Psoas muscle (tissue), 8 donors: ENCODE data around the gene EXD2. TPM values are rescaled to one million over a fixed set of nuclear protein-coding genes. Genes with fewer than 3 reads are reported as not detected.
A peak's percentile ranks its signal among the peaks of the same experiment; 100 is the strongest.
"Not testable (repeated sequence)": the region's sequence is repeated elsewhere in the genome, so short reads cannot be mapped to it uniquely, and the experiment has no call there.

Source experiments
- ATAC-seq, 4 donors: fragments of 200-7000 bp; cut with Tn5 transposase; one replicate each; pipeline ENCODE4 v1.9.1; 2020; ENCODE audit warnings: moderate library complexity in 3 of 4, mild to moderate bottlenecking in 2 of 4
- DNase-seq, 2 donors: peaks; one replicate each; pipeline ENCODE4 v3.0.0-alpha.2; 2020
- H3K27ac ChIP-seq: fragments of 200-600 bp; one replicate; pipeline ENCODE4 v1.8.0; 2022
- H3K27me3 ChIP-seq, 3 donors: fragments of 200-600 bp in 1 of 3; one replicate each; pipeline versions ENCODE4 v1.6.1 to v1.8.0; 2013 to 2022; ENCODE audit warnings: low read length in 2 of 3, mild to moderate bottlenecking in 2 of 3, moderate library complexity in 1 of 3; ENCODE audit not compliant: insufficient read depth in 3 of 3
- H3K36me3 ChIP-seq, 2 donors: fragments of 200-600 bp in 1 of 2; one replicate each; pipeline versions ENCODE4 v1.6.1 to v1.8.0; 2013 to 2022; ENCODE audit warnings: low read depth in 1 of 2, mild to moderate bottlenecking in 1 of 2, moderate library complexity in 1 of 2; ENCODE audit not compliant: insufficient read depth in 1 of 2
- H3K4me1 ChIP-seq: fragments of 200-600 bp; one replicate; pipeline ENCODE4 v1.8.0; 2022
- H3K4me3 ChIP-seq: fragments of 200-600 bp; one replicate; pipeline ENCODE4 v1.8.0; 2022; ENCODE audit warnings: mild to moderate bottlenecking
- H3K9me3 ChIP-seq: fragments of 200-600 bp; one replicate; pipeline ENCODE4 v1.8.0; 2022
- WGBS, 3 donors: extraction: QIAGEN DNeasy Blood & Tissue Kit; methylation state at CpG; one replicate each; pipeline versions ENCODE4 v1.1.6 to v1.1.7; 2013; 5-methylcytosine and 5-hydroxymethylcytosine counted together
- intact Hi-C, 2 donors: fragments of 100-400 bp; cut with DNase I; formaldehyde crosslinking; loops; one replicate each; pipeline versions ENCODE4 v1.11.0 to v1.14.2; 2022
- polyA plus RNA-seq, 3 donors: library from polyadenylated mRNA; stranded (reverse); fragments of 200-250 nt; gene quantifications; one replicate each; pipeline ENCODE4 v1.2.3, GENCODE V29; 2013
- total RNA-seq, 4 donors: library from RNA; stranded (reverse); fragmentation: NEBNext Ultra II Directional in 2 of 4; extraction: Animal tissue kit (Norgen Biotek cat#: 25700) in 2 of 4; gene quantifications; one replicate each; pipeline versions ENCODE4 v1.2.1 to v1.2.4, GENCODE V29; 2021 to 2023
- TF ChIP-seq, protein P1 (sequence below): fragments of 200-600 bp; IDR thresholded peaks from one replicate; pipeline ENCODE4 v1.8.0; 2022; ENCODE audit warnings: antibody characterized with exemption
- donor health status: healthy with polysubstance abuse.
- donor health status: DM: no; HTN: no; CAD: no; lungs with moderate emphysema.
- donor health status: Bipolar disorder and iron deficiency.
- donor health status: healthy.
- donor health status: DM: yes; HTN: yes; CAD: no.
- donor health status: DM: no; HTN: no; CAD: no.
- donor health status: DM: no; HTN: no; CAD: no.
- donor health status: DM: yes; HTN: yes; CAD: no.

Gene EXD2
- total and polyA plus RNA-seq, 7 donors: 6.8 to 17.3 (median 12.6) TPM

DNA sequence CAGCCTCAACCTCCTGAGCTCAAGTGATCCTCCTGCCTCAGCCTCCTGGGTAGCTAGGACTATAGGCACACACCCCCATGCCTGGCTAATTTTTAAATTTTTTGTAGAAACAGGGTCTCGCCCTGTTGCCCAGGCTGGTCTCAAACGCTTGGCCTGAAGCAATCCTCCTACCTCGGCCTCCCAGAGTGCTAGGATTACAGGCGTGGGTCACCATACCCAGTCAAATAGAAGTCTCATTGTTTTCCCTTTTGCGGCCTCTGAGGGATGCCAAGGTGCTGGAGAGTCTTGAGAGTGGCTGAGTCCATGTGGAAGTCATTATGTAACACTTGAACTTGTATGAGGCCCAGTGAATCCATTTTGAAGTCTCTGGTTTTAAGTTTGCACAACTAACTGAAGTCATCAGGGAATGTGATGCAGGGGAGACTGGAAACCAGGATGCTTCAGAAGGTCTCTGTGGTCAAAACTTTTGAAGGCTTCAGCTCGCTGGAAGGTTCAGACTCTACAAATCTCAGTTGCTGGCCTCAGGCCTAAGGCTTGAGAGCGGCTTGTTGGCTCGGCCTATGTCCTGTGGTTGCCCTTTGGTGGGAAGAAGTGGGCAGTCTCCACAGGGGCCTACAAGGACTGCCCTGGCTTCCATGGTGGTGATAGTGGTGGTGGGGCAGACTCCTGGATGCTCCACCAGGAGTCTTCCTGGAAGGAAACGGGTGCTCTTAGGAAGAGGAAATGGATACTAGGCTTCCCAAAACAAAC is 97.8 kb downstream of the EXD2 start:
- Histone ChIP-seq H3K9me3 (no peaks in the 10 kb centered on the region), H3K4me3 (no peak overlapping the region), H3K27ac (peak overlapping the region; percentile 50), H3K4me1 (no peaks in the 10 kb centered on the region), H3K36me3 (no peaks in the 10 kb centered on the region), H3K27me3 (no peaks in the 10 kb centered on the region)
- intact Hi-C loops: no loop called here
- TF ChIP-seq, protein P1, sequence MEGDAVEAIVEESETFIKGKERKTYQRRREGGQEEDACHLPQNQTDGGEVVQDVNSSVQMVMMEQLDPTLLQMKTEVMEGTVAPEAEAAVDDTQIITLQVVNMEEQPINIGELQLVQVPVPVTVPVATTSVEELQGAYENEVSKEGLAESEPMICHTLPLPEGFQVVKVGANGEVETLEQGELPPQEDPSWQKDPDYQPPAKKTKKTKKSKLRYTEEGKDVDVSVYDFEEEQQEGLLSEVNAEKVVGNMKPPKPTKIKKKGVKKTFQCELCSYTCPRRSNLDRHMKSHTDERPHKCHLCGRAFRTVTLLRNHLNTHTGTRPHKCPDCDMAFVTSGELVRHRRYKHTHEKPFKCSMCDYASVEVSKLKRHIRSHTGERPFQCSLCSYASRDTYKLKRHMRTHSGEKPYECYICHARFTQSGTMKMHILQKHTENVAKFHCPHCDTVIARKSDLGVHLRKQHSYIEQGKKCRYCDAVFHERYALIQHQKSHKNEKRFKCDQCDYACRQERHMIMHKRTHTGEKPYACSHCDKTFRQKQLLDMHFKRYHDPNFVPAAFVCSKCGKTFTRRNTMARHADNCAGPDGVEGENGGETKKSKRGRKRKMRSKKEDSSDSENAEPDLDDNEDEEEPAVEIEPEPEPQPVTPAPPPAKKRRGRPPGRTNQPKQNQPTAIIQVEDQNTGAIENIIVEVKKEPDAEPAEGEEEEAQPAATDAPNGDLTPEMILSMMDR: no peak
- ATAC-seq: no peak
- WGBS, 3 donors: 94 to 97% (median 96%) methylated on average over 9 of the region's 9 CpGs
- DNase-seq: no peak

DNA sequence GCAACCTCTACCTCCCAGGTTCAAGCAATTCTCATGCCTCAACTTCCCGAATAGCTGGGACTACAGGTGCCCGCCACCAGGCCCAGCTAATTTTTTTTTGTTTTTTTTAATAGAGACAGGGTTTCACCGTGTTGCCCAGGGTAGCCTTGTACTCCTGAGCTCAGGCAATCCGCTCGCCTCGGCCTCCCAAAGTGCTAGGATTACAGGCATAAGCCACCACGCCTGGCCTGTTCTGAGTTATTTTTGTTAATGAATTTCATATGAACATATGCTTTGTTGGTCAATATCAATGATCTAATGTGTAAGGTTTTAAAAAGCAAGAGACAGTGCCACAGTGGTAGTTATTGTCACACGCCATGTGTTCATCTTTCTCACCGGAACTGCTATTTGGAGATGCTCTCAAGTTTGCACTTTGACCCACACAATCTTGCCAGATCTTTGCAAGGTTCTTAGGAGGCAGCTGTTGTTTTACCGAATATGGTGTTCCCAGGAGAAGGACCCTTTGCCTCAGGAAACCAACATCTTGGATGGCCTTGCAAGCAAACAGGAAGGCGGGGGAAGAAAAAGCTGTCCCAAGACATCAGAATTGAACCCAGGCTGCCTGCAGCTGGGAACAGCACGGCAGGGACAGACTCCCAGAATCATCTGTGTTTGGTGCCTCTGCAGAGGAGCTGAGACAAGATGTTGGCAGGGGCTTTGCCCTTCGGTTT is 98.7 kb downstream of the EXD2 start:
- 63 to 71% (median 63%) methylated on average over 13 of the region's 13 CpGs for WGBS, 3 donors
- no peaks in the 10 kb centered on the region for H3K27me3 ChIP-seq
- H3K27ac ChIP-seq: peak overlapping the region; percentile 55
- DNase-seq (no peak), ATAC-seq (peak in 3 of 4 donors; percentile 27 to 45 (median 37))
- H3K9me3 ChIP-seq: no peaks in the 10 kb centered on the region
- intact Hi-C loops: no loop called here
- H3K4me1 ChIP-seq: no peaks in the 10 kb centered on the region
- H3K36me3 ChIP-seq: no peaks in the 10 kb centered on the region
- TF ChIP-seq, protein P1: no peak
- H3K4me3 ChIP-seq: no peak overlapping the region

DNA sequence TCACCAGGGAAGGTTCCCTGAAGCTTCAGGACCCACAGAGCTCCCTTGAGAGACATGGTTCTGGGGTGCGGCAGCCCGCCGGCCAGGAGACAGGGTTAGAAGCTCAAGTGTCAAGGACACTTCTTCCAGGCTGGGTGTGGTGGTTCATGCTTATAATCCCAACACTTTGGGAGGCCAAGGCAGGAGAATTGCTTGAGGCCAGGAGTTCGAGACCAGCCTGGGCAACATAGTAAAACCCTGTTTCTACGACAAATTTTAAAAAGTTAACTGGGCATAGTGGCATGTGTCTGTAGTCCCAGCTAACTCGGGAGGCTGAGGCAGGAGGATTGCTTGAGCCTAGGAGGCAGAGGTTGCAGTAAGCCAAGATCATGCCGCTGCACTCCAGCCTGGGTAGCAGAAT is 99.6 kb downstream of the EXD2 start:
- H3K27ac ChIP-seq: peak overlapping the region; percentile 55
- ATAC-seq, H3K4me1 ChIP-seq, intact Hi-C loops, DNase-seq, H3K27me3 ChIP-seq, H3K36me3 ChIP-seq, H3K4me3 ChIP-seq, H3K9me3 ChIP-seq: not testable (repeated sequence)
- 89 to 95% (median 93%) methylated on average over 7 of the region's 7 CpGs for WGBS, 3 donors

DNA sequence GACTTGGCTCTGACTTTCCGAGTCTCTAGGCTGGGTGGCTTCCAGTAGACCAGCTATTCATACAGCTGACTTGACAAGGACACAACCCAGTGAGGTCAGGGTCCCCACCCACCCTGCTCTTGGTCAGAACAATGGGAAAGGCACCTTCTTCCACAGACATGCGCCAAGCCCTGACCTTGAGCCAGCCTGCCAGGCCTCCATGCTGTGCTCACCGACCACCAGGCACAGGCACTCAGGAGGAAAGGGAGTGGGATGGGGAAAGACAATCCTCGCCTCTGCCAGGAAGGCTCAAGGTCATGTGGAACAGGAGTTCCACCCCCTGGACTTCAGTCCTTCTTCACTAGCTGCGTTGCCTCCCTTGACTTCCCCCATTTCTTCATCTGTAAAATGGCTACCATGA is 100.1 kb downstream of the EXD2 start:
- ATAC-seq: no peak
- intact Hi-C loops: no loop called here
- no peak overlapping the region for H3K27ac ChIP-seq

More for the DNA sequence above, 100.1 kb downstream of the EXD2 start:
- 54 to 66% (median 57%) methylated on average over 5 of the region's 5 CpGs for WGBS, 3 donors
- H3K36me3 ChIP-seq: no peaks in the 10 kb centered on the region
- no peak for DNase-seq
- no peaks in the 10 kb centered on the region for H3K9me3 ChIP-seq
- H3K4me1 ChIP-seq: no peaks in the 10 kb centered on the region
- H3K4me3 ChIP-seq: no peak overlapping the region
- TF ChIP-seq, protein P1: no peak
- H3K27me3 ChIP-seq: no peaks in the 10 kb centered on the region
